ENCODE data around the gene COX20.
"Not testable (repeated sequence)": the region's sequence is repeated elsewhere in the genome, so short reads cannot be mapped to it uniquely, and the experiment has no call there.

COX20 gene

GRCh38 chr1:244830639-244831038 lies 4.8 kb upstream of the COX20 start:
- Histone ChIP-seq H3K36me3 (ENCODE audit: control insufficient read depth, low read length) (peaks cover under 1% of the 10 kb centered on the region; the same call in 1 of the 2 replicates), H3K79me2 (ENCODE audit: control insufficient read depth, low read length) (peaks cover 5% of the 10 kb centered on the region), H3K27ac (ENCODE audit: low read depth, low read length) (no peak overlapping the region), H3K4me2 (ENCODE audit: low read length) (no peak overlapping the region), H3K4me1 (ENCODE audit: control insufficient read depth, low read length) (peaks cover 31% of the 10 kb centered on the region), H4K20me1 (ENCODE audit: control insufficient read depth, insufficient read depth, low read depth, low read length) (no peaks in the 10 kb centered on the region), H3K27me3 (ENCODE audit: control insufficient read depth, low read length) (peaks cover 7% of the 10 kb centered on the region; the same call in 1 of the 2 replicates), H3K9me3 (ENCODE audit: control insufficient read depth, insufficient read depth, low read length) (no peaks in the 10 kb centered on the region), H3F3A (ENCODE audit: control insufficient read depth, insufficient read depth) (peaks cover 14% of the 10 kb centered on the region), H3K4me3 (ENCODE audit: low read length) (no peak overlapping the region), H3K9me2 (replicated peaks; ENCODE audit: control insufficient read depth, low read length) (no peaks in the 10 kb centered on the region)
- TF ChIP-seq CTCF (IDR thresholded peaks at IDR 0.05; ENCODE audit: low read depth, low read length, poor library complexity, severe bottlenecking) (no peak), EZH2phosphoT487 (IDR thresholded peaks at IDR 0.05; ENCODE audit: borderline replicate concordance, low read length) (no peak)

- peak overlapping the region; percentile 91 for H3K4me2 ChIP-seq (ENCODE audit: low read length)
- not testable (repeated sequence) for H3K9me2 ChIP-seq (replicated peaks; ENCODE audit: control insufficient read depth, low read length); H3K9me3 ChIP-seq (ENCODE audit: control insufficient read depth, insufficient read depth, low read length); H4K20me1 ChIP-seq (ENCODE audit: control insufficient read depth, insufficient read depth, low read depth, low read length); H3K27me3 ChIP-seq (ENCODE audit: control insufficient read depth, low read length)
- H3K4me3 ChIP-seq (ENCODE audit: low read length): peak overlapping the region; percentile 79
- H3K27ac ChIP-seq (ENCODE audit: low read depth, low read length): peak overlapping the region; percentile 93
- peaks cover 46% of the 10 kb centered on the region for H3K4me1 ChIP-seq (ENCODE audit: control insufficient read depth, low read length)
- H3K36me3 ChIP-seq (ENCODE audit: control insufficient read depth, low read length): peaks cover 27% of the 10 kb centered on the region
- peaks cover 33% of the 10 kb centered on the region for H3F3A ChIP-seq (ENCODE audit: control insufficient read depth, insufficient read depth)
- H3K79me2 ChIP-seq (ENCODE audit: control insufficient read depth, low read length): peaks cover 31% of the 10 kb centered on the region
These were observed 2.2 kb upstream of the COX20 start for GRCh38 chr1:244833260-244833659.

- Histone ChIP-seq H3K9me2 (replicated peaks; ENCODE audit: control insufficient read depth, low read length) (no peaks in the 10 kb centered on the region), H3K27ac (ENCODE audit: low read depth, low read length) (peak overlapping the region; percentile 93), H3K4me3 (ENCODE audit: low read length) (peak overlapping the region; percentile 79), H3K27me3 (ENCODE audit: control insufficient read depth, low read length) (no peaks in the 10 kb centered on the region), H3K4me1 (ENCODE audit: control insufficient read depth, low read length) (peaks cover 52% of the 10 kb centered on the region), H3F3A (ENCODE audit: control insufficient read depth, insufficient read depth) (peaks cover 36% of the 10 kb centered on the region), H3K79me2 (ENCODE audit: control insufficient read depth, low read length) (peaks cover 38% of the 10 kb centered on the region), H3K9me3 (ENCODE audit: control insufficient read depth, insufficient read depth, low read length) (no peaks in the 10 kb centered on the region), H3K4me2 (ENCODE audit: low read length) (peak overlapping the region; percentile 91), H3K36me3 (ENCODE audit: control insufficient read depth, low read length) (peaks cover 32% of the 10 kb centered on the region), H4K20me1 (ENCODE audit: control insufficient read depth, insufficient read depth, low read depth, low read length) (no peaks in the 10 kb centered on the region)
- TF ChIP-seq CTCF (IDR thresholded peaks at IDR 0.05; ENCODE audit: low read depth, low read length, poor library complexity, severe bottlenecking): peak; percentile 35
- TF ChIP-seq EZH2phosphoT487 (IDR thresholded peaks at IDR 0.05; ENCODE audit: borderline replicate concordance, low read length): no peak
These were observed 1.5 kb upstream of the COX20 start for GRCh38 chr1:244833734-244834542.

GRCh38 chr1:244834543-244835275 lies 749 bp upstream of the COX20 start:
- H3K9me3 ChIP-seq (ENCODE audit: control insufficient read depth, insufficient read depth, low read length): no peaks in the 10 kb centered on the region
- H3K4me1 ChIP-seq (ENCODE audit: control insufficient read depth, low read length): peaks cover 60% of the 10 kb centered on the region
- peaks cover 45% of the 10 kb centered on the region for H3K79me2 ChIP-seq (ENCODE audit: control insufficient read depth, low read length)
- peaks cover 43% of the 10 kb centered on the region for H3F3A ChIP-seq (ENCODE audit: control insufficient read depth, insufficient read depth)
- peaks cover 39% of the 10 kb centered on the region for H3K36me3 ChIP-seq (ENCODE audit: control insufficient read depth, low read length)
- H3K4me2 ChIP-seq (ENCODE audit: low read length): peak overlapping the region; percentile 91
- peak overlapping the region; percentile 79 for H3K4me3 ChIP-seq (ENCODE audit: low read length)
- TF ChIP-seq EZH2phosphoT487 (IDR thresholded peaks at IDR 0.05; ENCODE audit: borderline replicate concordance, low read length) (no peak), CTCF (IDR thresholded peaks at IDR 0.05; ENCODE audit: low read depth, low read length, poor library complexity, severe bottlenecking) (no peak)
- no peaks in the 10 kb centered on the region for H3K27me3 ChIP-seq (ENCODE audit: control insufficient read depth, low read length)
- H3K9me2 ChIP-seq (replicated peaks; ENCODE audit: control insufficient read depth, low read length): no peaks in the 10 kb centered on the region
- peak overlapping the region; percentile 93 for H3K27ac ChIP-seq (ENCODE audit: low read depth, low read length)
- H4K20me1 ChIP-seq (ENCODE audit: control insufficient read depth, insufficient read depth, low read depth, low read length): no peaks in the 10 kb centered on the region; the same call in 1 of the 2 replicates
